HEK293 (cell line): ENCODE measurements around the gene PLXNA2.

Experiments used
- CTCF ChIA-PET: fragments of 350-600 bp; formaldehyde crosslinking; extraction: SDS; loops from one replicate; lab custom pipeline; 2021; ENCODE audit warnings: antibody characterized with exemption; lab: Yijun Ruan, JAX
- POLR2A ChIA-PET: fragments of 300-600 bp; formaldehyde crosslinking; extraction: SDS; loops from one replicate; lab custom pipeline; 2020; ENCODE audit warnings: antibody characterized with exemption, inconsistent platforms; lab: Yijun Ruan, JAX
- H3K27ac ChIP-seq: fragments of 200-500 bp; sonication (Bioruptor generic); 2 replicates; pipeline ENCODE4 v1.5.1; 2014; ENCODE audit warnings: low read depth, low read length, control low read depth, inconsistent platforms; ENCODE audit errors: extremely low read depth
- H3K36me3 ChIP-seq, 2 experiments: fragments of 200-500 bp in 1 of 2; sonication (Bioruptor generic) in 1 of 2; 1 replicate in 1 of 2; 2 replicates in 1 of 2; pipeline ENCODE4 v1.5.1; 2014 to 2017; ENCODE audit warnings: inconsistent platforms in 2 of 2, low read length in 2 of 2; ENCODE audit not compliant: control insufficient read depth in 2 of 2, insufficient read depth in 1 of 2
- H3K4me1 ChIP-seq: fragments of 200-500 bp; sonication (Bioruptor generic); 2 replicates; pipeline ENCODE4 v1.5.1; 2014; ENCODE audit warnings: mild to moderate bottlenecking, low read length, inconsistent platforms; ENCODE audit not compliant: control insufficient read depth, insufficient read depth
- H3K4me3 ChIP-seq: 2 replicates; pipeline ENCODE4 v1.5.1; 2011; ENCODE audit warnings: low read depth, mild to moderate bottlenecking, control low read depth, low read length, moderate library complexity
- H3K9me3 ChIP-seq: fragments of 200-500 bp; sonication (Bioruptor generic); 2 replicates; pipeline ENCODE4 v1.5.1; 2014; ENCODE audit warnings: low read depth, low read length, inconsistent platforms; ENCODE audit not compliant: control insufficient read depth, insufficient read depth
- ELK4 ChIP-seq: IDR thresholded peaks from 2 replicates; pipeline ENCODE4 v1.6.1; 2011; ENCODE audit warnings: mild to moderate bottlenecking, low read depth, low read length, borderline replicate concordance
- KLF17 ChIP-seq: fragments of 450-650 bp; formaldehyde crosslinking; IDR thresholded peaks from 2 replicates; pipeline ENCODE4 v1.5.1; 2016; ENCODE audit warnings: missing biosample characterization, missing genetic modification characterization
- KLF8 ChIP-seq: fragments of 450-650 bp; formaldehyde crosslinking; IDR thresholded peaks from 2 replicates; pipeline ENCODE4 v1.5.1; 2016; ENCODE audit warnings: missing biosample characterization, missing genetic modification characterization
- MZF1 ChIP-seq: fragments of 450-650 bp; formaldehyde crosslinking; IDR thresholded peaks from 2 replicates; pipeline ENCODE4 v1.5.1; 2017; ENCODE audit warnings: missing biosample characterization, missing genetic modification characterization, borderline replicate concordance
- OSR2 ChIP-seq: fragments of 450-650 bp; formaldehyde crosslinking; IDR thresholded peaks from 2 replicates; pipeline ENCODE4 v1.5.1; 2016; ENCODE audit warnings: missing biosample characterization, missing genetic modification characterization
- PRDM1 ChIP-seq: fragments of 450-650 bp; formaldehyde crosslinking; IDR thresholded peaks from 2 replicates; pipeline ENCODE4; 2016; ENCODE audit warnings: missing biosample characterization, missing genetic modification characterization
- PRDM10 ChIP-seq: fragments of 450-650 bp; formaldehyde crosslinking; IDR thresholded peaks from 2 replicates; pipeline ENCODE4 v1.5.1; 2016; ENCODE audit warnings: missing biosample characterization, missing genetic modification characterization
- SP3 ChIP-seq: fragments of 450-650 bp; formaldehyde crosslinking; IDR thresholded peaks from 2 replicates; pipeline ENCODE4 v1.5.1; 2016; ENCODE audit warnings: missing biosample characterization, missing genetic modification characterization
- TRIM28 ChIP-seq: IDR thresholded peaks from 2 replicates; pipeline ENCODE4 v1.6.1; 2011; ENCODE audit warnings: low read length, control low read depth, borderline replicate concordance
- WT1 ChIP-seq: fragments of 450-650 bp; formaldehyde crosslinking; IDR thresholded peaks from 2 replicates; pipeline ENCODE4 v1.5.1; 2016; ENCODE audit warnings: missing biosample characterization, missing genetic modification characterization
- ZBTB48 ChIP-seq: fragments of 450-650 bp; formaldehyde crosslinking; IDR thresholded peaks from 2 replicates; pipeline ENCODE4 v1.5.1; 2016; ENCODE audit warnings: missing biosample characterization, missing genetic modification characterization
- ZEB2 ChIP-seq: fragments of 450-650 bp; formaldehyde crosslinking; IDR thresholded peaks from 2 replicates; pipeline ENCODE4 v1.5.1; 2016; ENCODE audit warnings: missing biosample characterization, missing genetic modification characterization
- ZFHX2 ChIP-seq: fragments of 450-650 bp; formaldehyde crosslinking; conservative IDR thresholded peaks from 2 replicates; pipeline ENCODE4 v1.5.1; 2016; ENCODE audit warnings: missing biosample characterization, missing genetic modification characterization
- ZIC2 ChIP-seq: fragments of 450-650 bp; formaldehyde crosslinking; IDR thresholded peaks from 2 replicates; pipeline ENCODE4 v1.5.1; 2016; ENCODE audit warnings: missing biosample characterization, missing genetic modification characterization
- ZNF138 ChIP-seq: fragments of 450-650 bp; formaldehyde crosslinking; IDR thresholded peaks from 2 replicates; pipeline ENCODE4 v1.5.1; 2016; ENCODE audit warnings: missing biosample characterization, missing genetic modification characterization, borderline replicate concordance
- ZNF169 ChIP-seq: fragments of 450-650 bp; formaldehyde crosslinking; IDR thresholded peaks from 2 replicates; pipeline ENCODE4 v1.5.1; 2016; ENCODE audit warnings: missing biosample characterization, missing genetic modification characterization
- ZNF175 ChIP-seq: fragments of 450-650 bp; formaldehyde crosslinking; IDR thresholded peaks from 2 replicates; pipeline ENCODE4 v1.5.1; 2016; ENCODE audit warnings: missing biosample characterization, missing genetic modification characterization
- ZNF223 ChIP-seq: fragments of 450-650 bp; formaldehyde crosslinking; IDR thresholded peaks from 2 replicates; pipeline ENCODE4 v1.5.1; 2016; ENCODE audit warnings: missing biosample characterization, missing genetic modification characterization
- ZNF341 ChIP-seq: fragments of 450-650 bp; formaldehyde crosslinking; IDR thresholded peaks from 2 replicates; pipeline ENCODE4; 2016; ENCODE audit warnings: low read depth, missing biosample characterization, missing genetic modification characterization
- ZNF521 ChIP-seq: fragments of 450-650 bp; formaldehyde crosslinking; IDR thresholded peaks from 2 replicates; pipeline ENCODE4 v1.5.1; 2017; ENCODE audit warnings: missing biosample characterization, mild to moderate bottlenecking, missing genetic modification characterization
- ZNF580 ChIP-seq: fragments of 450-650 bp; formaldehyde crosslinking; IDR thresholded peaks from 2 replicates; pipeline ENCODE4 v1.5.1; 2016; ENCODE audit warnings: missing biosample characterization, missing genetic modification characterization
- ZNF629 ChIP-seq: fragments of 450-650 bp; formaldehyde crosslinking; IDR thresholded peaks from 2 replicates; pipeline ENCODE4 v1.5.1; 2017; ENCODE audit warnings: missing biosample characterization, missing genetic modification characterization
- ZNF707 ChIP-seq: fragments of 450-650 bp; formaldehyde crosslinking; IDR thresholded peaks from 2 replicates; pipeline ENCODE4 v1.5.1; 2016; ENCODE audit warnings: missing biosample characterization, missing genetic modification characterization
- ZNF843 ChIP-seq: fragments of 450-650 bp; formaldehyde crosslinking; IDR thresholded peaks from 2 replicates; pipeline ENCODE4 v1.5.1; 2016; ENCODE audit warnings: missing biosample characterization, missing genetic modification characterization

The PLXNA2 gene

GRCh38 chr1:208054911-208055379 lies 189.2 kb downstream of the PLXNA2 start:
- no peak overlapping the region for H3K4me3 ChIP-seq
- H3K9me3 ChIP-seq: no peaks in the 10 kb centered on the region
- peaks cover 0 to 25% of the 10 kb centered on the region in 2 experiments; a peak in 1 of 3 replicates for H3K36me3 ChIP-seq
- TF ChIP-seq PRDM1 (tag by site-specific recombination): peak; percentile 66
- TF ChIP-seq ZNF169: no peak
- TF ChIP-seq MZF1: no peak
- TF ChIP-seq ZNF341 (tag by site-specific recombination): no peak
- TF ChIP-seq ZIC2: peak; percentile 70
- peak; percentile 27; the same call in 1 of the 2 replicates for TF ChIP-seq ZFHX2
- TF ChIP-seq ZNF629 (tag by site-specific recombination): no peak
- TF ChIP-seq ZNF843 (tag by site-specific recombination): 0 out of 2 replicates have a peak, but pooled peaks have one; percentile 26
- TF ChIP-seq ZNF580 (tag by site-specific recombination): peak; percentile 1; the same call in 1 of the 2 replicates
- TF ChIP-seq ZNF175: no peak
- peak; percentile 78; the same call in 1 of the 2 replicates for TF ChIP-seq KLF17 (tag by site-specific recombination)
- no peak for TF ChIP-seq SP3 (tag by site-specific recombination)
- TF ChIP-seq ZNF707 (tag by site-specific recombination): no peak
- TF ChIP-seq PRDM10 (tag by site-specific recombination): peak; percentile 96
- 0 out of 2 replicates have a peak, but pooled peaks have one; percentile 18 for TF ChIP-seq ZBTB48
- peak; percentile 85 for TF ChIP-seq OSR2 (tag by site-specific recombination)
- TF ChIP-seq ZNF521 (tag by site-specific recombination): no peak
- TF ChIP-seq ZEB2 (tag by site-specific recombination): no peak
- no peak for TF ChIP-seq TRIM28
- TF ChIP-seq ZNF223: no peak
- no peak for TF ChIP-seq KLF8 (tag by site-specific recombination)
- TF ChIP-seq WT1 (tag by site-specific recombination): peak; percentile 17; the same call in 1 of the 2 replicates
- TF ChIP-seq ZNF138 (tag by site-specific recombination): no peak
- no peak for TF ChIP-seq ELK4
- POLR2A ChIA-PET: interaction anchor here (0.6 to 0.7 kb wide), 2 partner anchors 12 to 13 kb away, joined by 3 to 4 read pairs; no protein-coding TSS in a partner anchor
- no peaks in the 10 kb centered on the region for H3K4me1 ChIP-seq
- CTCF ChIA-PET: no interaction called here
- no peak overlapping the region for H3K27ac ChIP-seq
